Endothelial cell of umbilical vein (primary cell): ENCODE results near the gene EPB41L2.

Source experiments
- CTCF ChIP-seq, 2 donors: IDR thresholded peaks; 1 replicate in 1 of 2; 2 replicates in 1 of 2; pipeline ENCODE4 v1.5.1; 2011; ENCODE audit warnings: low read length in 2 of 2, mild to moderate bottlenecking in 2 of 2, moderate library complexity in 2 of 2, control low read depth in 1 of 2, inconsistent platforms in 1 of 2, low read depth in 1 of 2; ENCODE audit not compliant: insufficient read depth in 1 of 2; ENCODE audit errors: extremely low read depth in 1 of 2
- EZH2 ChIP-seq: IDR thresholded peaks from 2 replicates; pipeline ENCODE4 v1.6.1; 2012; ENCODE audit warnings: borderline replicate concordance, low read depth, mild to moderate bottlenecking, moderate library complexity, low read length, inconsistent platforms; ENCODE audit not compliant: severe bottlenecking
- FOS ChIP-seq: IDR thresholded peaks from 2 replicates; pipeline ENCODE4 v1.6.1; 2011; ENCODE audit warnings: mild to moderate bottlenecking, low read length, moderate library complexity, borderline replicate concordance; ENCODE audit not compliant: insufficient read depth
- GATA2 ChIP-seq: IDR thresholded peaks from 2 replicates; pipeline ENCODE4 v1.7.0; 2011; ENCODE audit warnings: low read depth, mild to moderate bottlenecking, moderate library complexity, mixed read lengths, low read length; ENCODE audit not compliant: insufficient read length, insufficient read depth
- JUN ChIP-seq: IDR thresholded peaks from 2 replicates; pipeline ENCODE4 v1.6.1; 2011; ENCODE audit warnings: borderline replicate concordance, low read depth; ENCODE audit not compliant: insufficient read length, insufficient read depth
- MYC ChIP-seq: IDR thresholded peaks from one replicate; pipeline ENCODE4 v1.6.1; 2011; ENCODE audit warnings: mild to moderate bottlenecking, low read depth, low read length
- POLR2AphosphoS5 ChIP-seq: IDR thresholded peaks from 2 replicates; pipeline ENCODE4 v1.6.1; 2012; ENCODE audit warnings: low read depth, mild to moderate bottlenecking, control low read depth, low read length, moderate library complexity; ENCODE audit not compliant: insufficient read depth

GRCh38 chr6:130995783-130996447 is 67.1 kb downstream of the EPB41L2 start:
- TF ChIP-seq POLR2AphosphoS5 (no peak), JUN (no peak), CTCF (IDR thresholded peaks at IDR 0.05; ENCODE audit: extremely low read depth in 1 of 2, insufficient read depth in 1 of 2, low read depth in 1 of 2, low read length in 2 of 2) (no peak), FOS (no peak), EZH2 (no peak), GATA2 (peak; percentile 22), MYC (no peak)
